Measurements from ENCODE around the gene CHN1. TPM values are rescaled to one million over a fixed set of nuclear protein-coding genes. Genes with fewer than 3 reads are reported as not detected.

CHN1 gene
- total RNA-seq, 1 donor from 2014 or later, result 7.8 TPM

GRCh38 chr2:174749793-174750192 lies 255.4 kb downstream of the CHN1 start:
- TF ChIP-seq CTCF (IDR thresholded peaks at IDR 0.05), result no peak
- no peak for DNase-seq (ENCODE audit: low spot score in 2 of 2)
- Histone ChIP-seq H3K27me3 (no peaks in the 10 kb centered on the region), H3K4me3 (no peak overlapping the region), H3K36me3 (no peaks in the 10 kb centered on the region), H3K4me1 (no peaks in the 10 kb centered on the region), H3K27ac (no peak overlapping the region), H3K9me3 (no peaks in the 10 kb centered on the region)
- intact Hi-C loops (cut with DNase I), result no loop called here

GRCh38 chr2:174748948-174749347 lies 256.2 kb downstream of the CHN1 start:
- no peak overlapping the region for H3K4me3 ChIP-seq
- no peaks in the 10 kb centered on the region for H3K9me3 ChIP-seq
- H3K27me3 ChIP-seq, result no peaks in the 10 kb centered on the region
- intact Hi-C loops (cut with DNase I), result no loop called here
- peak in 1 of 2 donors; percentile 69 for DNase-seq (ENCODE audit: low spot score in 2 of 2)
- TF ChIP-seq CTCF (IDR thresholded peaks at IDR 0.05), result peak; percentile 49 to 73 (median 70)
- H3K36me3 ChIP-seq, result no peaks in the 10 kb centered on the region
- H3K4me1 ChIP-seq, result no peaks in the 10 kb centered on the region
- H3K27ac ChIP-seq, result no peak overlapping the region

Other genes starting within 250 kb of the CHN1 start
- not detected for gene CHRNA1, start 240.9 kb downstream of the CHN1 start, total RNA-seq
- gene ATF2, start 162.8 kb upstream of the CHN1 start, total RNA-seq, result 84.8 TPM
- 25.5 TPM for gene ATP5MC3, start 176.3 kb upstream of the CHN1 start, total RNA-seq

Data from ascending aorta (tissue), 2 donors.